GM19043 (cell line): Measurements from ENCODE around the gene ZIC4.

Experiments
- ATAC-seq: cut with Tn5 transposase; IDR thresholded peaks from one replicate; pipeline ENCODE4 v1.9.1; 2021; ENCODE audit warnings: low read depth; ENCODE audit not compliant: unreplicated experiment

ZIC4 gene

GRCh38 chr3:147407498-147408187 lies 1.3 kb upstream of the ZIC4 start:
- ATAC-seq = no peak

- no peak for ATAC-seq
Measured at GRCh38 chr3:147407114-147407497, 763 bp upstream of the ZIC4 start.

GRCh38 chr3:147405231-147406027 lies 914 bp downstream of the ZIC4 start:
- no peak for ATAC-seq

GRCh38 chr3:147404800-147405230 lies 1.5 kb downstream of the ZIC4 start:
- ATAC-seq = no peak

GRCh38 chr3:147404000-147404799 lies 2.1 kb downstream of the ZIC4 start:
- ATAC-seq = no peak

GRCh38 chr3:147403511-147403910 lies 2.8 kb downstream of the ZIC4 start:
- no peak for ATAC-seq

GRCh38 chr3:147402159-147402558 lies 4.2 kb downstream of the ZIC4 start:
- no peak for ATAC-seq

- no peak for ATAC-seq
Measured at GRCh38 chr3:147401421-147401820, 4.9 kb downstream of the ZIC4 start.

- no peak for ATAC-seq
Measured at GRCh38 chr3:147400999-147401398, 5.3 kb downstream of the ZIC4 start.

GRCh38 chr3:147400111-147400510 lies 6.2 kb downstream of the ZIC4 start:
- no peak for ATAC-seq

- ATAC-seq = no peak
Measured at GRCh38 chr3:147398813-147399534, 7.4 kb downstream of the ZIC4 start.

GRCh38 chr3:147397875-147398812 lies 8.2 kb downstream of the ZIC4 start:
- no peak for ATAC-seq

- no peak for ATAC-seq
Measured at GRCh38 chr3:147397155-147397874, 9.0 kb downstream of the ZIC4 start.

GRCh38 chr3:147396712-147397046 lies 9.7 kb downstream of the ZIC4 start:
- no peak for ATAC-seq

- ATAC-seq = no peak
Measured at GRCh38 chr3:147395899-147396711, 10.2 kb downstream of the ZIC4 start.

- ATAC-seq = no peak
Measured at GRCh38 chr3:147394884-147395225, 11.5 kb downstream of the ZIC4 start.

GRCh38 chr3:147393943-147394883 lies 12.1 kb downstream of the ZIC4 start:
- ATAC-seq = no peak
